Fibroblast of the aortic adventitia (primary cell): ENCODE results near the gene MYRIP. TPM values are rescaled to one million over a fixed set of nuclear protein-coding genes. Genes with fewer than 3 reads are reported as not detected.

Source experiments
- DNase-seq: peaks from one replicate; pipeline ENCODE4 v3.0.0-alpha.2; 2010; ENCODE audit warnings: low read depth
- H3K4me3 ChIP-seq: 2 replicates; pipeline ENCODE4 v1.5.1; 2011; ENCODE audit warnings: low read depth, mild to moderate bottlenecking, control low read depth, low read length, moderate library complexity
- CTCF ChIP-seq: IDR thresholded peaks from 2 replicates; pipeline ENCODE4 v1.5.1; 2011; ENCODE audit warnings: mild to moderate bottlenecking, low read length, control low read depth, inconsistent platforms; ENCODE audit not compliant: insufficient read depth
- total RNA-seq: library from RNA; depleted of rRNA; stranded (reverse); fragments of >200 nt; gene quantifications from 2 replicates; pipeline ENCODE4 v1.2.3, GENCODE V29; 2012; ENCODE audit warnings: low replicate concordance

The MYRIP gene
- total RNA-seq, 1 donor: 8.6 TPM

- H3K4me3 ChIP-seq: no peak overlapping the region
- TF ChIP-seq CTCF: no peak
- DNase-seq: peak; percentile 60
Observed at GRCh38 chr3:39910826-39911464, 101.5 kb downstream of the MYRIP start.

GRCh38 chr3:39911465-39912309 is 102.3 kb downstream of the MYRIP start:
- peak; percentile 29 for TF ChIP-seq CTCF
- DNase-seq: peak; percentile 92
- H3K4me3 ChIP-seq: no peak overlapping the region

GRCh38 chr3:39915027-39915426 is 105.6 kb downstream of the MYRIP start:
- DNase-seq: no peak
- no peak for TF ChIP-seq CTCF
- no peak overlapping the region for H3K4me3 ChIP-seq

- peak; percentile 56 for DNase-seq
- no peak overlapping the region for H3K4me3 ChIP-seq
- TF ChIP-seq CTCF: no peak
Observed at GRCh38 chr3:39917065-39917773, 107.8 kb downstream of the MYRIP start.

- no peak for TF ChIP-seq CTCF
- no peak for DNase-seq
- no peak overlapping the region for H3K4me3 ChIP-seq
Observed at GRCh38 chr3:39919281-39919680, 109.9 kb downstream of the MYRIP start.

- TF ChIP-seq CTCF: no peak
- DNase-seq: no peak
- H3K4me3 ChIP-seq: no peak overlapping the region
Observed at GRCh38 chr3:39920271-39920670, 110.9 kb downstream of the MYRIP start.
